ENCODE measurements around the gene TRAF3IP1.

DNA sequence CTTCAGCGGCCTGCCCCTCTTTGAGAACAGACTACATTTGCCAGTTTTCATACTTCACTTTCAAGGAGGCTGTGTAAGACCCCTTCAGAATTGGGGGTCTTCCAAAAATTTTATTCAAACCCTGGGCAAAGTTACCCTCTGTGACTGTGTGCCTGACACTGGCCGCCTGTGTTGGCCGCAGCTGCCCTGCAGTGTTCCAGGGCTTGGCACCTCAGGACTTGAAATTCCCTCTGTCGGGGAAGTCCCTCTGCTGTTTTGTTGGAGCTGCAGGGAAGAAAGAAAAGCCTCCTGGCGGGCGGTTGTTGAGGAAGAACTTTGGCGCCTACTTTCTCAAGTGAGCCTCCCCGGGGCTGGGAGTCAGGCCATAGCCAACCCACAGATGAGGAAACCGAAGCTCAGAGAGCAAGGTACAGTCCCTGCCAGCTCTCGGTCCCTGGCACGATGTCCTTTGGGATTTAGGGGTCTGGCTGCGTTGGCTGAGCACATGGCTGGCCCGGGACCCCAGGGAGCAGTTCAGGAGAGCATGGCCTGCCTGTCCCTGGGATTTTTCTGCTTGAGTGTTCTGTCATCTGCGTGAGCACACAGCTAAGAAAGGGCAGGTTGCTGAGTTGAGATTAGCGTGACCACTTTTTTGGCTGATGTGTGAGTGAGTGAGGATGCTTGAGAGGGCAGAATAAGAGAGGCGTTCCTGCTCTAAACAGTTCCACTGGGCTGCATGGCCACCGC, 88.5 kb downstream of the TRAF3IP1 start:
- TF ChIP-seq, protein P1, sequence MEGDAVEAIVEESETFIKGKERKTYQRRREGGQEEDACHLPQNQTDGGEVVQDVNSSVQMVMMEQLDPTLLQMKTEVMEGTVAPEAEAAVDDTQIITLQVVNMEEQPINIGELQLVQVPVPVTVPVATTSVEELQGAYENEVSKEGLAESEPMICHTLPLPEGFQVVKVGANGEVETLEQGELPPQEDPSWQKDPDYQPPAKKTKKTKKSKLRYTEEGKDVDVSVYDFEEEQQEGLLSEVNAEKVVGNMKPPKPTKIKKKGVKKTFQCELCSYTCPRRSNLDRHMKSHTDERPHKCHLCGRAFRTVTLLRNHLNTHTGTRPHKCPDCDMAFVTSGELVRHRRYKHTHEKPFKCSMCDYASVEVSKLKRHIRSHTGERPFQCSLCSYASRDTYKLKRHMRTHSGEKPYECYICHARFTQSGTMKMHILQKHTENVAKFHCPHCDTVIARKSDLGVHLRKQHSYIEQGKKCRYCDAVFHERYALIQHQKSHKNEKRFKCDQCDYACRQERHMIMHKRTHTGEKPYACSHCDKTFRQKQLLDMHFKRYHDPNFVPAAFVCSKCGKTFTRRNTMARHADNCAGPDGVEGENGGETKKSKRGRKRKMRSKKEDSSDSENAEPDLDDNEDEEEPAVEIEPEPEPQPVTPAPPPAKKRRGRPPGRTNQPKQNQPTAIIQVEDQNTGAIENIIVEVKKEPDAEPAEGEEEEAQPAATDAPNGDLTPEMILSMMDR (IDR thresholded peaks at IDR 0.05; ENCODE audit: low read depth, low read length), result no peak
- TF ChIP-seq POLR2A (IDR thresholded peaks at IDR 0.05; ENCODE audit: extremely low read depth, insufficient read length) (no peak), MYC (IDR thresholded peaks at IDR 0.05; ENCODE audit: low read depth, low read length) (no peak)

All from NB4 (cell line).